HEK293 (cell line): Measurements from ENCODE around the gene KLHDC4.

Experiments
- AEBP2 ChIP-seq: fragments of 450-650 bp; formaldehyde crosslinking; IDR thresholded peaks from 2 replicates; pipeline ENCODE4 v1.5.1; 2016; ENCODE audit warnings: missing biosample characterization, missing genetic modification characterization, borderline replicate concordance
- KLF8 ChIP-seq: fragments of 450-650 bp; formaldehyde crosslinking; IDR thresholded peaks from 2 replicates; pipeline ENCODE4 v1.5.1; 2016; ENCODE audit warnings: missing biosample characterization, missing genetic modification characterization
- MZF1 ChIP-seq: fragments of 450-650 bp; formaldehyde crosslinking; IDR thresholded peaks from 2 replicates; pipeline ENCODE4 v1.5.1; 2017; ENCODE audit warnings: missing biosample characterization, missing genetic modification characterization, borderline replicate concordance
- SCRT2 ChIP-seq: fragments of 450-650 bp; formaldehyde crosslinking; IDR thresholded peaks from 2 replicates; pipeline ENCODE4 v1.5.1; 2016; ENCODE audit warnings: missing biosample characterization, missing genetic modification characterization
- SETDB1 ChIP-seq: IDR thresholded peaks from one replicate; pipeline ENCODE4 v1.6.1; 2017; ENCODE audit warnings: mild to moderate bottlenecking, low read length, moderate library complexity, mixed read lengths; ENCODE audit not compliant: insufficient read length
- TCF7L2 ChIP-seq: IDR thresholded peaks from 2 replicates; pipeline ENCODE4 v1.6.1; 2011; ENCODE audit warnings: low read depth, mild to moderate bottlenecking, inconsistent platforms, low read length, moderate library complexity, borderline replicate concordance
- TRIM28 ChIP-seq: IDR thresholded peaks from 2 replicates; pipeline ENCODE4 v1.6.1; 2011; ENCODE audit warnings: low read length, control low read depth, borderline replicate concordance
- ZBTB10 ChIP-seq: fragments of 450-650 bp; formaldehyde crosslinking; IDR thresholded peaks from 2 replicates; pipeline ENCODE4 v1.5.1; 2016; ENCODE audit warnings: missing biosample characterization, missing genetic modification characterization
- ZBTB17 ChIP-seq: fragments of 450-650 bp; formaldehyde crosslinking; IDR thresholded peaks from 2 replicates; pipeline ENCODE4 v1.5.1; 2016; ENCODE audit warnings: missing biosample characterization, missing genetic modification characterization
- ZBTB20 ChIP-seq: fragments of 450-650 bp; formaldehyde crosslinking; IDR thresholded peaks from 2 replicates; pipeline ENCODE4 v1.5.1; 2016; ENCODE audit warnings: missing biosample characterization, missing genetic modification characterization
- ZBTB26 ChIP-seq: fragments of 450-650 bp; formaldehyde crosslinking; optimal IDR thresholded peaks from 2 replicates; pipeline ENCODE3; 2016; ENCODE audit warnings: missing biosample characterization, mild to moderate bottlenecking, missing genetic modification characterization
- ZBTB44 ChIP-seq: fragments of 450-650 bp; IDR thresholded peaks from 2 replicates; pipeline ENCODE4 v1.5.1; 2018; ENCODE audit warnings: missing biosample characterization, mild to moderate bottlenecking, missing genetic modification characterization
- ZBTB7A ChIP-seq: fragments of 450-650 bp; formaldehyde crosslinking; IDR thresholded peaks from 2 replicates; pipeline ENCODE4 v1.5.1; 2016; ENCODE audit warnings: low read depth, missing biosample characterization, missing genetic modification characterization
- ZNF140 ChIP-seq: fragments of 450-650 bp; formaldehyde crosslinking; IDR thresholded peaks from 2 replicates; pipeline ENCODE4 v1.5.1; 2016; ENCODE audit warnings: missing biosample characterization, missing genetic modification characterization
- ZNF148 ChIP-seq: fragments of 450-650 bp; formaldehyde crosslinking; IDR thresholded peaks from 2 replicates; pipeline ENCODE4 v1.5.0; 2017; ENCODE audit warnings: missing biosample characterization, missing genetic modification characterization, borderline replicate concordance
- ZNF175 ChIP-seq: fragments of 450-650 bp; formaldehyde crosslinking; IDR thresholded peaks from 2 replicates; pipeline ENCODE4 v1.5.1; 2016; ENCODE audit warnings: missing biosample characterization, missing genetic modification characterization
- ZNF302 ChIP-seq: fragments of 450-650 bp; formaldehyde crosslinking; IDR thresholded peaks from 2 replicates; pipeline ENCODE4 v1.5.1; 2016; ENCODE audit warnings: missing biosample characterization, missing genetic modification characterization, low read depth
- ZNF362 ChIP-seq: fragments of 450-650 bp; formaldehyde crosslinking; IDR thresholded peaks from 2 replicates; pipeline ENCODE4 v1.5.1; 2016; ENCODE audit warnings: missing biosample characterization, missing genetic modification characterization
- ZNF398 ChIP-seq: fragments of 450-650 bp; formaldehyde crosslinking; IDR thresholded peaks from 2 replicates; pipeline ENCODE4 v1.5.1; 2017; ENCODE audit warnings: missing biosample characterization, missing genetic modification characterization
- ZNF571 ChIP-seq: fragments of 450-650 bp; formaldehyde crosslinking; IDR thresholded peaks from 2 replicates; pipeline ENCODE4 v1.5.0; 2017; ENCODE audit warnings: missing biosample characterization, missing genetic modification characterization
- ZNF596 ChIP-seq: fragments of 450-650 bp; IDR thresholded peaks from 2 replicates; pipeline ENCODE4 v1.5.0; 2018; ENCODE audit warnings: missing biosample characterization, mild to moderate bottlenecking, missing genetic modification characterization, moderate library complexity
- ZNF629 ChIP-seq: fragments of 450-650 bp; formaldehyde crosslinking; IDR thresholded peaks from 2 replicates; pipeline ENCODE4 v1.5.1; 2017; ENCODE audit warnings: missing biosample characterization, missing genetic modification characterization
- ZNF660 ChIP-seq: fragments of 450-650 bp; IDR thresholded peaks from 2 replicates; pipeline ENCODE4 v1.5.1; 2018; ENCODE audit warnings: missing biosample characterization, mild to moderate bottlenecking, missing genetic modification characterization
- ZNF670 ChIP-seq: fragments of 450-650 bp; formaldehyde crosslinking; IDR thresholded peaks from 2 replicates; pipeline ENCODE4 v1.5.1; 2016; ENCODE audit warnings: missing biosample characterization, missing genetic modification characterization, low read depth
- ZNF677 ChIP-seq: fragments of 450-650 bp; IDR thresholded peaks from 2 replicates; pipeline ENCODE4 v1.5.0; 2018; ENCODE audit warnings: missing biosample characterization, mild to moderate bottlenecking, missing genetic modification characterization, moderate library complexity
- ZNF776 ChIP-seq: fragments of 450-650 bp; formaldehyde crosslinking; IDR thresholded peaks from 2 replicates; pipeline ENCODE4 v1.5.0; 2017; ENCODE audit warnings: missing biosample characterization, missing genetic modification characterization, borderline replicate concordance

The KLHDC4 gene

GRCh38 chr16:87765776-87766484 is at the start of gene KLHDC4 (continued):
- 0 out of 2 replicates have a peak, but pooled peaks have one; percentile 46 for TF ChIP-seq ZNF362 (tag by site-specific recombination)
- TF ChIP-seq ZNF175: no peak
- TF ChIP-seq ZBTB7A (tag by site-specific recombination): no peak
- no peak for TF ChIP-seq ZBTB44
- TF ChIP-seq ZNF140 (tag by site-specific recombination): no peak
- TF ChIP-seq SCRT2 (tag by site-specific recombination): peak; percentile 99
- TF ChIP-seq ZNF596 (tag by site-specific recombination): no peak
- peak; percentile 36 for TF ChIP-seq ZBTB26 (tag by site-specific recombination)
- no peak for TF ChIP-seq TRIM28
- no peak for TF ChIP-seq AEBP2 (tag by site-specific recombination)
- peak; percentile 78 for TF ChIP-seq ZBTB10 (tag by site-specific recombination)
- no peak for TF ChIP-seq SETDB1
- no peak for TF ChIP-seq ZNF571 (tag by site-specific recombination)
- no peak for TF ChIP-seq MZF1
- no peak for TF ChIP-seq ZNF302 (tag by site-specific recombination)
- TF ChIP-seq ZNF148 (tag by site-specific recombination): no peak
- TF ChIP-seq ZNF670 (tag by site-specific recombination): no peak
- TF ChIP-seq TCF7L2: no peak
- TF ChIP-seq ZNF677 (tag by site-specific recombination): no peak
- TF ChIP-seq ZNF629: peak; percentile 47
- TF ChIP-seq ZNF398 (tag by site-specific recombination): no peak
- peak; percentile 75 for TF ChIP-seq ZBTB17 (tag by site-specific recombination)
- no peak for TF ChIP-seq ZNF776 (tag by site-specific recombination)
- no peak; the same call in 1 of the 2 replicates for TF ChIP-seq ZNF660 (tag by site-specific recombination)
- TF ChIP-seq KLF8: peak; percentile 56; the same call in 1 of the 2 replicates
- peak; percentile 98 for TF ChIP-seq ZBTB20
